GM21737 (cell line): ENCODE data around the gene ARL6IP6.

Experiments
- ATAC-seq: cut with Tn5 transposase; IDR thresholded peaks from one replicate; pipeline ENCODE4 v1.9.1; 2021; ENCODE audit warnings: mild to moderate bottlenecking, moderate library complexity; ENCODE audit not compliant: unreplicated experiment

ARL6IP6 gene

DNA sequence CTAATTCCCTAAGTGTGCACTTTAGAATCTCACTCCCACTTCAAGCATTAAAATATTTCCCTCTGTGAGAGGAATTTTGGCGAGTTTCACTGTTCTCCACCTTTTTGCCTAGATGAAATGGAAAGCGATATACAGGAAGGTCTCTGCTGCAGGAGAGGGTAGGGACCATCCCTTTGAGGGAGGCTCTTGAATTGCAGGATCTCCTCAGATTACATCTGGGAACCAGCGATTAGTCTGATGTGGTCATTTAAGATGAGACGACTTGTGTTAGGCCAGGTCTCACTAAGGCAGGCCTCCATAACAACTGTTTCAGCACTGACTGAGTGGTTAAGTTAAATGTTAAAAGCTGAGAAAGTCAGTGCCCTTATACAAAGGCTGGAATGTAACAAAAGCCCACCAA is 74.6 kb downstream of the ARL6IP6 start:
- ATAC-seq, result no peak

- ATAC-seq, result no peak
These were observed 78.5 kb downstream of the ARL6IP6 start for GRCh38 chr2:152796941-152797340.

GRCh38 chr2:152804687-152805408 is 86.4 kb downstream of the ARL6IP6 start:
- no peak for ATAC-seq

DNA sequence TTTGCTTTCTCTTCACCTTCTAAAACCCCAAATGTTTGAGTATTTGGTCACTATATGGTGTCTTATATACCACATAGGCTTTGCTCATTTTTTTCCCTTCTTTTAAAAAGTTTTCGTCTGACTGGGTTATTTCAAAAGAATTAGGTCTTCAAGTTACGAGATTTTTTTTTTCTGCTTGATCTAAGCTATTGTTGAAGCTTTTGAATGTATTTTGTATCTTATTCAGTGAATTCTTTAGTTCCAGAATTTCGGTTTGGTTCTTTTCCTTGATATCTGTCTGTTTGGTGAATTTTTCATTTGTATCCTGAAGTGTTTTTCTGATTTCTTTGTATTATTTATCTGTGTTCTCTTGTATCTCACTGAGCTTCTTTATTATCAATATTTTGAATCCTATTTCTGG is 93.5 kb downstream of the ARL6IP6 start:
- no peak for ATAC-seq
